GM18873 (cell line): Measurements from ENCODE around the gene CERK.
"Not testable (repeated sequence)": the region's sequence is repeated elsewhere in the genome, so short reads cannot be mapped to it uniquely, and the experiment has no call there.

Experiments
- ATAC-seq: cut with Tn5 transposase; IDR thresholded peaks from one replicate; pipeline ENCODE4 v1.9.1; 2021; ENCODE audit warnings: mild to moderate bottlenecking, moderate library complexity, moderate number of reproducible peaks; ENCODE audit not compliant: unreplicated experiment, low FRiP score

Gene CERK

DNA sequence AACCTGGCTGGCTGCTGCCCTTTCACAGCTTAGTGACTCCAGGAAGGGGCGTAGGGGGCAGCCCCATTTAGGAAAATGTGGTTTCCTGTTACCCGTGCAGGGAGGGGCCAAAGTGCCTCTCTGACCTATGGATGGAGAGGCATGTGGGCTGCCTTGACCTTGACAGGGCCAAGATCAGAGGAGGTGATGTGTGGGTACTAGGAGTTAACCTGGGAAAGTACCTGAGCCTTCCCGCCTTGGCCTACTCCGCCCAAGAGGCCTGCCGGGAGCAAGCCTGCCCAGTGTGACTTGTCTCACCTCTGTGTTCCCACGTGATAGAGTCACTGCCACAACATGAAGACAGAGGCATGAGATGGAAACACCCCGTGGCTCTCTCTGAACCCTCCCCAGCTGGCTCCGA is 84.5 kb downstream of the CERK start:
- ATAC-seq, result no peak

DNA sequence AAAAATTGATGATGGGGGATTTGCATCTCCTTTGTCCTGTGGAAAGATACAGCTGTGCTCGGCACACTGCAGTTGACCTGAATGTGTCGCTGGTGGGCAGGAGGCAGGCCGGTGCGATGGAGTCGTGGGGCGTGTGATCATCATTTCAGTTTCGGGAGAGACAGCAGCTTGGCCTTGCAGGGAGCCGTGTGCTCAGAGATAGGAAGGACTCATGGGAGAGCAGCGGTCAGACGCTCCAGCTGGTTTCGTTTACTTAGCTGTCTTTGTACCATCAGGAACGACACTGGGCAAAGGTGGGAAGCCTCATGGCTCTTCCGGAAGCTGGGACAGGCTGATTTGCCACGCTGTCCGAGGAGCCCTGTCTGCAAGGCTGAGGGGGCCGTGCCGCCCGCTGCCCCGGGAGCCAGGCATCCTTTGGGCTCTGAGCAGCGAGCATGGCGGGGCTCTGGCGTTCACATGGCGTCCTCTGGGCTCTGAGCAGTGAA is 85.2 kb downstream of the CERK start:
- no peak for ATAC-seq

DNA sequence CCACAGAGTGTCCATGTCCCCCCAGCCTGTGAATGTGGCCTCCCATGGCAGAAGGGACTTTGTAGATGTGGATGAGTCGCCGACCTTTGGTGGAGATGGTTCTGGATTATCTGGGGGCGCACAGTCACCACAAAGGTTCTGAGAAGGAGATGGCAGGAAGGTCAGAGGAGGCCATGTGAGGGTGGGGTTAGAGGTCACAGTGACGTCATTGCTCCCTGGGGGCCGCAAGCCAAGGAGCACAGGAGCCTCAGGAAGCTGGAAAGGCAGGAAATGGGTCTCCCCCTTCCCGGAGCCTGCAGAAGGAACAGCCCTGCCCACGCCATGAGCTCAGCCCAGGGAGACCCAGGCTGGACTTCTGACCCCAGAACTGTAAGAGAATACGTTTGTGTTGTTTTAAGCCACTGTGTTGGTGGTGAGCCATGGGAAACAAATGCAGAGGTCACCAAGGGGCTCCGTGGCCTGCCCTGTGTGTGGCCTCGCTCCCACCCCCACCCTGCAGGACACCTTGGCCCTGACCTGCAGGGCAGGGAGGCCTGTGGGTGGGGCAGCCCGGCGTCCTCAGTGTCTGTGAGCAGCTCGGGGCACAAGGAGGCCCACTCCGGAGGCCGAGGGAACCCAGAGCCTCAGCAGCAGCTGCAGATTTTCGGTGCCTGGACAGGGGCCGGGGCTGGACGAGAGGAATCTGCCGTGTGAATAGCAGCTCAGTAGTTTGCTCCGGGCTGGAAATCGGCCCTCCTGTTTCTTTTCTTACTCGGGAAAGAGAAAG is 85.8 kb downstream of the CERK start:
- ATAC-seq, result no peak

DNA sequence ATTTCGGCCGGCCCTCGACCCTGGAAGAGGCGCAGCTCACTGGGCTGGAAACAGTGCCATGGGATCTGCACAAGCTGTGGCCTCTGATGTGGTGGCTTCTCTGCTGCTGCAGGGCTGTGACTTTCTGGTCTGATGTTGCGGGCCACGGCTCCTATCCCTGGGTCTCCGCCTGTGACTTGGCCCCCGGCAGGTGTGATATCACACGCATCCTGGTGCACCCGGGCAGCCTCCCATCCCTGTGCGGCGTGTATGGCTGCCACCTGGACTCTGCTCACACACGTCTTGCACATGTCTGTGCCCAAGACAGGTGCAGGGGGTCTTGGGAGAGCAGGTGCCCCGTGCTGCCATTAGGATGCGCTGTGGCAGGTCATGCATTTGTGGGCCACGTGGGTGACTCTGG is 86.7 kb downstream of the CERK start:
- no peak for ATAC-seq

DNA sequence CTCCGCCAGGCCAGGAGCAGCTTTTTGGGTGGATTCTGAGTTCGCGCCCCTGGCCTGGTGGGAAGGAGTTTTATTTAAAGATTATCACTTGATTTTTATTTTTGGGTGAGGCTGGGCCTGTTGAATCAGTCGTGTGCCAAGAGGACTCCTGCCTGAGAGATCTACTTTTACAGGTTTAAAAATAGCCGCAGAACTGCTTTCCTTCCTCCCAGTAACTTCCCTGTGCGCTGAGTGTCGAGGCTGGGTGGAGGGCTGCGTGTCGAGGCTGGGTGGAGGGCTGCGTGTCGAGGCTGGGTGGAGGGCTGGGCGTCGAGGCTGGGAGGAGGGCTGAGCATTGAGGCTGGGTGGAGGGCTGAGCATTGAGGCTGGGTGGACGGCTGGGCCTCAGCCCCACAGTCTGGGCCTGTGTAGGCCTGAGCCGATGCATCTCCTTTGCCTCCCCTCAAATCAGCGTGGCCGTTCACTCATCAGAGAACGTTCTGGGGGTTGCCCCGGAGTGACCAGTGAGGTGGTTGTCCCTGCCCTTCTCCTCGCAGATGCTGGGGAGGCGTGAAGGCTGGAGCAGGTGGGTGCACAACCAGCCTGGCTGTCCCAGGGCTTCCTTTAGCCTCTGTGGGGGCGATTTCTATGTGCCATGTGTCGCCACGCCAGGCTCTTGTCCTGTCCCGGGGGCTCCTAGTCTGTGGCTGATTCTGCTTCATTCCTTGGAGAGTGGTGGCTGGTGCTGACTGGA is 87.8 kb downstream of the CERK start:
- ATAC-seq, result no peak

DNA sequence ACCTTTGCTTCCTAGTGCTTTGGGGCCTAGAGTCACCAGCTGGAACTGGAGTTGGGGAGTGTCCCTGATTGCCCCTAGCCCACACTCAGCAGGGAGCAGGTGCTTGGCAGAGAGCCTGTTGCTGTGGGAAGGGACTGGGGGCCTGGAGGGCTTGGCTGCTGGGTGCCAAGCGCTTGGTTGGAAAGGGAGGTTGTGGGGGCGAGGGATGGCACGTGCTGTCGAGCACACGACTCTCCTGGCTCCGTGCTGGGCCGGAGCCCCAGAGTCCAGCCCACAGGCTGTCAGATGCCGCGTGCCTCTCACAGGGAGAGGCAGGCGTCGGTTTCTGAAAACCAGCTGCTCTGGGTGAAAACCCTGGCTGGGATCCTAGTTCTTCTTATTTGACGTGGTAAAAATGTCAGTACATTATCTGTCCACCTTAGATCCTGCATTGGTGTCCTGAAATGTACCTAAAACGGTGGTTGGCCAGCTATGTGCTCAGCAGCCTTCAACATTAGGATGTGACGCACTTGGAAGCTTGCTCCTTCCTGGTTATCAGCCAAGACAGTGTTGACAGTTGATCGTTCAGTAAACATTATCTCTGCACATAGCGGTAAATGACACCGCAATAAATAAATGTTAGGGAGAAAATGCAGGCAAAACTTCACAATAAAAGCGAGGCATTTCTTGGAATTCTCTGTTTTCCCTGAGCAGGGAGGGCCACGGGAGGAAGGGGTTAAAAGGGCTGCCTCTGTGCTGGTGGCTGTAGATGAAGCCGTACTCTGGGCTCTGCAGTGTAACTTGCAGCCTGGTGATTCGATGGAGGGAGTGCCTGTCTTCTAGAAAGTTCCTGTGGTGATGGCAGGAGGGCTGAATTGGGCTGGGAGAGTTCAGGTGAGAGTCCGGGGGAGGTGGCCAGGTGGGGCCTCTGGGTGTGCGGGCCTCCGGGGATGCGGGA is 88.6 kb downstream of the CERK start:
- ATAC-seq, result no peak

DNA sequence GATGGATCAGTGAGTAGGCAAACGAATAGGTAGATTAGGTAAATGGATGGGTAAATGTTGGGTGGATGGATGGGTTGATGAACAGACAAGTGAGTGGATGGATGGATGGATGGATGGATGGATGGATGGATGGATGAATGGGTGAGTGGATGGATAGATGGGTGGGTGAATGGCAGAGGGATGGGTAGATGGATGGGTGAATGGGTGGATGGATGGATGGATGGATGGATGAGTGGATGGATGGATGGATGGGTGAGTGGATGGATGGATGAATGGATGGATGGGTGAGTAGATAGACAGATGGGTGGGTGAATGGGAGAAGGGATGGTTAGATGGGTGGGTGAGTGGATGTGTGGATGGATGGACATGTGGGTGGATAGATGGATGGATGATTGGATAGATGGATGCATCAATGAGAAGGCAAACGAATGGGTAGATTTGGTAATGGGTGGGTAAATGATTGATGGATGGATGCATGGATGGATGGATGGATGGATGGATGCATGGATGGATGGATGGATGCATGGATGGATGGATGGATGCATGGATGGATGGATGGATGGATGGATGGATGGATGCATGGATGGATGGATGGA is 89.7 kb downstream of the CERK start:
- ATAC-seq, result not testable (repeated sequence)

DNA sequence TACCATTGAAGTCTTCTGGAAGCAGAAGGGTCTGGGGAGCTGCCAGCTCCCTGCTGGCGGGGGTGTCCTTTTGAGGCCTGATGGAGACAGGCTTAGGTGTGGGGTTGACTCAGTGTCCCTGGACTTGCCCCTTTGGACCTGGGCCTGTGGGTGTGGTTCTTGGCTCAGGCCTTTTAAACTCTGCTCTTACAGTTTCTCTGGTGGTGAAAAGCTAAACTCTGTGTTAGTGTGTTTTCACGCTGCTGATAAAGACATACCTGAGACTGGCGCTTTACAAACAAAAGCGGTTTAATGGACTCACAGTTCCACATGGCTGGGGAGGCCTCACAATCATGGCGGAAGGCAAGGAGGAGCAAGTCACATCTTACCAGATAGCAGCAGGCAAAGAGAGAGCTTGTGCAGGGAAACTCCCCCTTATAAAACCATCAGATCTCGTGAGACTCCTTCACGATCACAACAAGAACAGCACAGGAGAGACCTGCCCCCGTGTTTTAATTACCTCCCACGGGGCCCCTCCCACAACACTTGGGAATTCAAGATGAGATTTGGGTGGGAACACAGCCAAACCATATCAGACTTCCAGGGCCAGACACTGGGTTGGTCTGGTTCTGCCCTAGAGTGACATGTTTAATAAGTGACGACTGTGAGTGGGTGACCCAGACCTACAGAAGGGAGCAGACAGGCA is 91.4 kb downstream of the CERK start:
- no peak for ATAC-seq

DNA sequence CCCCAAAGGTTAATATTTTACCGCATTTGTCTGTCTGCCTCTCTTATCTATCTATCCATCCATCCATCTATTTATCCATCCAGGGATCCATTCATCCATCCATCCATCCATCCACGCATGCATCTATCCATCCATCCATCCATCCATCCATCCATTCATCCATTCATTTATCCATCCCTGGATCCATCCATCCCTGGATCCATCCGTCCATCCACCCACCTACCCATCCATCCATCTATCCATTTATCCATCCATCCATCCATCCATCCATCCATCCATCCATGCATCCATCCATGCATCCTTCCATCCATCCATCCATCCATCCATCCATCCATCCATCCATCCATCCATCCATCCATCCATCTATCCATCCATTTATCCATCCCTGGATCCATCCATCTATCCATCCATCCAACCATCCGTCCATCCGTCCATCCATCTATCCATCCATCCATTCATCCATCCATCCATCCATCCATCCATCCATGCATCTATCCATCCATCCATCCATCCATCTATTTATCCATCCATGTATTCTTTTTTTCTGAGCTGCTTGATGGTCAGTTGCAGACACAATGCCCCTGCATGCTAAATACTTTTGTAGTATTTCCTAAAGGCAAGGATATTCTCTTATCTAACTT is 95.1 kb downstream of the CERK start:
- ATAC-seq, result not testable (repeated sequence)

DNA sequence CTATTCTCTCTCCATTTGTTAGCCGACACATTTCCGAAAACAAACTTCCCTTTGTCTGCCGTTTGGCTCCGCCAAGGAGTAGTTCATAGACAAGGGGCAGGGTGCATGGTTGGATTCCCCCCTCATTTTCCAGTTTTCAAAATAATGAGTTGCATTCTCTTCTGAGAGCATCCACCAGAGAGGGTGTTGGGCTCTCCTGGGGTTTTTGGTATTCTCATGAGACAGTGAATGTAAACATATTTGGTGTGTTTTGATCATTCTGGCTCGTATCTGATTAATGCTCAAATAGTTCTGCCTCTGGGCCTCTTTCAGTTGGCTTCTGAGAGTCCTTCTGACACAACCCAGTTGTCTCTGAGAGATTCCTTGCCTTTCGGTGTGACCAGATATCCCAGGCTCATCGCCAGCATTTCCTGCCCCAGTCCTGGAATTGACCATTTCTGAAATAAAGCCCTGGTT is 96.2 kb downstream of the CERK start:
- no peak for ATAC-seq

DNA sequence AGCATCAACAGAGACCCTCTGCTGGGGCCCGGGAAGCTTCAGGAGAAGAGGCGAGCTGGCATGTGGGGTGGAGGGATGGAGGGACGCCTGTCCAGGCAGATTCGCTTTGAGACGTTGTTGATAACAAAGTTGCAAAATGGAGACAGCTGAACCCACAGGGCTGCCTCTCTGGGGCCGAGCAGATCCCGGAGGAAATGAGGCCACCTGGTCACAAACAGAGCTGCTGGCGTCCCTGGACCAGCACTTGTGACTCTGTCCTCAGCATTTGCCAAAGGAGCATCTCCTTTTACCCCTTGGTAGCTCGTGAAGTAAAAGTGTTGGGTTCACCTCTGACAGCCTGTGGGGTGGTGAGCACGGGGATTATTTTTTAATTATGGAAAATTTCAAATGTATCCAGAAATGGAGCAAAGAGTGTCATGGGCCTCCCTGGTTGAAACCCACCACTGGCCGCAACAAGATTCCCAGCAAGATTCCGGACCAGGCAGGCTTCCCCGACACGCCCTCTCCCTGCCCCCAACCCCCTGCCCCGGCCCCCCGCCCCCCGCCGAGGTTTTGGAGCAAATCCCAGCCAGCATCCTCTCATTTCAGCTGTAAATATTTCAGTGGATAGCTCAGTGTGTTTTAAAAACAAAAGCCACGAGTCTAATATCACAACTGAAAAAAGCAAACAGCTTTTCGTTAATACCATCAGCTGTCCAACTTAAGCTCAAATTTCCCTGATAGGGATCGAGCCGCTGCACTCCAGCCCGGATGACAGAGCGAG is 97.6 kb downstream of the CERK start:
- ATAC-seq, result no peak

DNA sequence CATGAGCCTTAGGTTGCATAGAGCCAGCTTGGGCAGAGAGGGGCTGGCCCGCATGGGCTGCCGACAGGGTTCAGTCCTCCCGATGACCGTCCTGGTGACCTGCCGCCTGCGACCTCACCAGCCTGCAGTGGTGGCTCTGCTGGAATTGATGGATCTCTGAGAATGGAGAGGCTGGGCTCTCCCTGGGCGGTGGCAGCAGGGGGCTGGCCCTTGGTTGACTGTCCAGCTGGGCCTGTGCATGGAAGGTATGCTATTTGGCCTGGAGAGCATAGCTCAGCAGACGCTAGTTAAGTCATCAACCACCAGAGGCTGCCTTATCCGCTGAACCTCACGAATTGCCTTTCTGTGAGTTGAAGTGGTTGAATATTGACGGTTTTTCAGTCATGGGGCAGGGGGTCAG is 98.2 kb downstream of the CERK start:
- no peak for ATAC-seq

DNA sequence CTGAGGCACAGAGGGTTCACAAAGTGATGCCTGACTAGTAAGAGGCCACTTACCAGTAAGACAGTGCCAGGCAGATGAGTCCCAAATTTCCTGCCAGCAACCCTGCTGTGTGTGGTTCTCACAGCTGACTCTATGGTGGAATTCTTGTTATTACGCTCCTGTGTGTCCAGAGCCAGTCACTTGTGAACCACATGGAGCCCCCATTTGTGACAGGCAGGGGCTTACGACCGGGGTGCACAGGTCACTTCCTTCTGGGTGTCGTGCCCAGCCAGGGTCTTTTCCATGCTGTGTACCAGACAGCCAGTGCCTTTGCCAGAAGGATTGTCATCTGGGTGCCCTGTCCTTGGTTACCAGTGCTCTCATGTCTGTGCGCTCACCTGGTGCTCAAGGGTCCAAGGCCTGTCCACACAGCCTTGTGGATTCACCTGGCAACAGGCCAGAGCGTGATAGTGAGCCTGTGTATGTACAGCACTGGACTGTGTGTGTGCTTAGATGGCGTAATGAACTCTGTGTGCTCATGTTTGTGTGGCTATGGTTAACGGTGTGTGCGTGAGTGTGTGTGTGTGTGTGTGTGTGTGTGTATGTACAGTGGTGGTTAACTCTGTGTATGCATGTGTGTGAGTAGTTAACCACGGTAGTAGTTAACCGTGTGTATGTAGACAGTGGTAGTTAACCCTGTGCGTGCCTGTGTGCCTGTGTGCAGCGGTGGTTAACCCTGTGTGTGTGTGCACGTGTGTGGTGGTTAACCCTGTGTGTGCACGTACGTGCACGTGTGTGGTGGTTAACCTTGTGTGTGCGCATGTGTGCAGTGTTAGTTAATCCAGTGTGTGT is 99.2 kb downstream of the CERK start:
- no peak for ATAC-seq

DNA sequence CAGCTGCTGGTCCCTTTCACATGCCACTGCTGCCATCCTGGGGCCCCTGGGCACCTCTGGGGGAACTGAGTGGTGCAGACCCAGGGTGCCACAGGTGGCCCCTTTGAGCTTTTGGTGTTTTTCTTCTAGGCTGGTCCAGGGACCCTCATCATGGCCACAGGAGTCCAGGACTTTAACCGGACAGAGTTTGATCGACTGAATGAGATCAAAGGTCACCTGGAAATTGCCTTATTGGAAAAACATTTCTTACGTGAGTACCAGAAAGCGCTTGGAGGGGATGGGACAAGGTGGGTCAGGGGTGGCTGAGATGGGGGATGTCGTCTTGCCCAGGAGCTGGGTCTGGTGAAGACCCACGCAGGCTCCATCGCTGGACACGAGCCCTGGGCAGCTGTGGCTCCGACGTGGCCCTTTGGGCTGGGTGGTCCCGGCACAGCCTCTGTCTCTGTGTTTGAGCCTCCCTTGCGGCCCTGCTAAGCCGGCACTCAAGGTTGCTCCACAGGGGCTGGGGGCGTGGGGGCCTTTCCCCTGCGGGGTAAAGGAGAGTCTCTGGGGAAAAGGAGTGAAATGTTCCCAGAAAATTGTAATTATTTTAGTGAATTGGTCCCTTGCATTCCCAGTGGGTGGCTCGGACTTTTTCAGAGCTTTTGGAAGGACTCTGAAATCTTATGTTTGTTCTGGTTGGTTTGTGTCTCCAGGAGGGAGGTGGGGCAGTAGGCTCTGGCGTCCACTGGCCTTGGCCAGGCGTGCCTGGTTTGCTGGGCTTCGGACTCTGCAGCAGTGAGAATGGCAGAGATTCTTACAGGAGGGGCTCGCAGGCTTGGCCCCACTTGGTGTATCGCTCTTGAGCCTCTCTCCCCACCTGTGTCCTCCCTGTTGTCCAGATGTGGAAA is 100.1 kb downstream of the CERK start:
- no peak for ATAC-seq

DNA sequence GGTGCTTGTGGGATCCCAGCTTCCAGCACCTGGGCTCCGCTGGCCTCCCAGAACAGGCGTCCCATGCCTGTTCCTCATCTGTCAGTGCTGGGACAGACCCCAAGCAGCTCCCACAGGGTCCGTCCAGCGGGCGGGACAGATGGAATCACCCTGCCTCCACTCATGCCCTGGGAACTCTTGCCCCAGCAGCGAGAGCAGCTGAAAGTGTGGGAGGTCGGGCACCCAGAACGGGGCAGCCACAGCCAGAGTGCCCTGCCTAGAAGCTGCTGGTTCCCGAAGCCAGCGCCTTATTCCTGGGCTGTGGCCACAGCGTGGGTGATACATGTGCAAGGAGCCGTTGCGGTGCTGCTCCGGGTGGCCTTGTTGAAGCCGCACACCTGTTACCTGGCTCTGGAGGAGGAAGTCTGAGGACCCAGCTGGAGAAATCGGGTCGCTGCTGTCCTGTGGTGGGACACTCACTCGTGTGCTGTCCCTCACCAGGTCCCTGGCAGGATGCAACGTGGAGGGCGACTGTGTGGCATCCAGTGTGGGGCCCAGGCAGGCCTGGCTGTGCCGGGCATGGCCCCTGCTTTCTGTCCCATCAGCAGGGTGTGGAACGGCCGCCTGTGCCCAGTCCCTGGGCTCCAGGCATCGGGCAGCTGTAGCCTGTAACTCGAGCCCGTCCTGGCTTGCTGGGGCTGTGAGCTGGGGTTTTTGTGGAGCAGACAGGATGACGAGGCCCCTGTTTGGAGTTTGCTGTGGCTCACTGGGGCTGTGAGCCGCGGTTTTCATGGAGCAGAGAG is 101.6 kb downstream of the CERK start:
- no peak for ATAC-seq

DNA sequence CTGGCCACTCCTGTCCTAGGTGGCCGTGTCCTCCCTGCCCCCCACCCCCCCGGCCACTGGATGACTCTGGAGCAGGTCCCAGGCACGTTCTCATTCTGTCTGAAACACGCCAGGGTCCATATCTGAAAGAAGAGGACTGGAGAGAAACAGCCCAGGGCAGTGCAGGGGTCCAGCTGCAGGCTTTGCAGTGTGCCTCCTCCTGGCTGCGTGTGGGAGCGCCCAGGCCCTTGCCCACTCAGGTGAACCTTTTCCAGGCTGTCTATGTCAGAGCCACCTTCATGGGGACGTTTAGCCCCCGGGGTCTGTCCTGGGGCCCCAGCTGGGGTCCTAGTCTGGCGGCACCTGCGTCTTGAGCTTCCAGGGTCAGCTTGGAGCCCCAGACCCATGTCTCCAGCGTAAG is 102.3 kb downstream of the CERK start:
- ATAC-seq, result no peak
